ENCODE data around the gene KLF11. TPM values are rescaled to one million over a fixed set of nuclear protein-coding genes. Genes with fewer than 3 reads are reported as not detected.

The KLF11 gene
- total and polyA plus RNA-seq, 9 of the 15 experiments (the other 6 are each of a cell fraction or from before 2014, with no cell fraction given), result 2.1 to 13.4 (median 6.5) TPM

DNA sequence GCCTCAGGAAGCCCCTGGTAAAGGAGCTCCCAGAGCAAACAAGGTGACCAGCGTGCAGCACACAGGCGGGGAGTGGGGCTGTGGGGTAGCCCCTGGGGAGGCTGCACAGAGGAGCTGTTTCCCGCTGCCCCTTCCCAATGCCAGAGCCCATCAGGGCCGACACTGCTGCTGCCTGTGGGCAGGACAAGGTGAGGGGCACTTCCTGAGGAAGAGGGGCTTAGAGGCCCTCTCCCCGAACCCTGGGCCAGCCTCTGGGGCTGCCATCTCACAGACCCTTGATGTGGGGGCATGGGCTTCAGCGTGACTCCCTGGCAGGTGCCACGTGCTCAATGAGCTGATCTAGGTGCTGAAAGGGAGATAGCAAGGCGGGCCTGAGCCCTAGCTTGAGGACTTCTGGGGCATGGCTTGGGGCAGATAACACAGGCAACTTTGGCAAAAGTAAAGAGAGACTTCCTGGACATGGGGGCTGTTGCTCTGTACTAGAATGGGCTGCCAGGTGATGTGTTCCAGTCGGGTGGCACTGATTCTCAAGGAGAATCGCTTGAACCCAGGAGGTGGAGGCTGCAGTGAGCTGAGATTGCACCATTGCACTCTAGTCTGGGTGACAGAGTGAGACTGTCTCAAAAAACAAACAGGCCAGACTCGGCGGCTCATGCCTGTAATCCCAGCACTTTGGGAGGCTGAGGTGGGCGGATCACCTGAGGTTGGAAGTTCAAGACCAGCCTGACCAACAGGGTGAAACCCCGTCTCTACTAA, 9.9 kb upstream of the KLF11 start (continued):
- TF ChIP-seq, protein P1, sequence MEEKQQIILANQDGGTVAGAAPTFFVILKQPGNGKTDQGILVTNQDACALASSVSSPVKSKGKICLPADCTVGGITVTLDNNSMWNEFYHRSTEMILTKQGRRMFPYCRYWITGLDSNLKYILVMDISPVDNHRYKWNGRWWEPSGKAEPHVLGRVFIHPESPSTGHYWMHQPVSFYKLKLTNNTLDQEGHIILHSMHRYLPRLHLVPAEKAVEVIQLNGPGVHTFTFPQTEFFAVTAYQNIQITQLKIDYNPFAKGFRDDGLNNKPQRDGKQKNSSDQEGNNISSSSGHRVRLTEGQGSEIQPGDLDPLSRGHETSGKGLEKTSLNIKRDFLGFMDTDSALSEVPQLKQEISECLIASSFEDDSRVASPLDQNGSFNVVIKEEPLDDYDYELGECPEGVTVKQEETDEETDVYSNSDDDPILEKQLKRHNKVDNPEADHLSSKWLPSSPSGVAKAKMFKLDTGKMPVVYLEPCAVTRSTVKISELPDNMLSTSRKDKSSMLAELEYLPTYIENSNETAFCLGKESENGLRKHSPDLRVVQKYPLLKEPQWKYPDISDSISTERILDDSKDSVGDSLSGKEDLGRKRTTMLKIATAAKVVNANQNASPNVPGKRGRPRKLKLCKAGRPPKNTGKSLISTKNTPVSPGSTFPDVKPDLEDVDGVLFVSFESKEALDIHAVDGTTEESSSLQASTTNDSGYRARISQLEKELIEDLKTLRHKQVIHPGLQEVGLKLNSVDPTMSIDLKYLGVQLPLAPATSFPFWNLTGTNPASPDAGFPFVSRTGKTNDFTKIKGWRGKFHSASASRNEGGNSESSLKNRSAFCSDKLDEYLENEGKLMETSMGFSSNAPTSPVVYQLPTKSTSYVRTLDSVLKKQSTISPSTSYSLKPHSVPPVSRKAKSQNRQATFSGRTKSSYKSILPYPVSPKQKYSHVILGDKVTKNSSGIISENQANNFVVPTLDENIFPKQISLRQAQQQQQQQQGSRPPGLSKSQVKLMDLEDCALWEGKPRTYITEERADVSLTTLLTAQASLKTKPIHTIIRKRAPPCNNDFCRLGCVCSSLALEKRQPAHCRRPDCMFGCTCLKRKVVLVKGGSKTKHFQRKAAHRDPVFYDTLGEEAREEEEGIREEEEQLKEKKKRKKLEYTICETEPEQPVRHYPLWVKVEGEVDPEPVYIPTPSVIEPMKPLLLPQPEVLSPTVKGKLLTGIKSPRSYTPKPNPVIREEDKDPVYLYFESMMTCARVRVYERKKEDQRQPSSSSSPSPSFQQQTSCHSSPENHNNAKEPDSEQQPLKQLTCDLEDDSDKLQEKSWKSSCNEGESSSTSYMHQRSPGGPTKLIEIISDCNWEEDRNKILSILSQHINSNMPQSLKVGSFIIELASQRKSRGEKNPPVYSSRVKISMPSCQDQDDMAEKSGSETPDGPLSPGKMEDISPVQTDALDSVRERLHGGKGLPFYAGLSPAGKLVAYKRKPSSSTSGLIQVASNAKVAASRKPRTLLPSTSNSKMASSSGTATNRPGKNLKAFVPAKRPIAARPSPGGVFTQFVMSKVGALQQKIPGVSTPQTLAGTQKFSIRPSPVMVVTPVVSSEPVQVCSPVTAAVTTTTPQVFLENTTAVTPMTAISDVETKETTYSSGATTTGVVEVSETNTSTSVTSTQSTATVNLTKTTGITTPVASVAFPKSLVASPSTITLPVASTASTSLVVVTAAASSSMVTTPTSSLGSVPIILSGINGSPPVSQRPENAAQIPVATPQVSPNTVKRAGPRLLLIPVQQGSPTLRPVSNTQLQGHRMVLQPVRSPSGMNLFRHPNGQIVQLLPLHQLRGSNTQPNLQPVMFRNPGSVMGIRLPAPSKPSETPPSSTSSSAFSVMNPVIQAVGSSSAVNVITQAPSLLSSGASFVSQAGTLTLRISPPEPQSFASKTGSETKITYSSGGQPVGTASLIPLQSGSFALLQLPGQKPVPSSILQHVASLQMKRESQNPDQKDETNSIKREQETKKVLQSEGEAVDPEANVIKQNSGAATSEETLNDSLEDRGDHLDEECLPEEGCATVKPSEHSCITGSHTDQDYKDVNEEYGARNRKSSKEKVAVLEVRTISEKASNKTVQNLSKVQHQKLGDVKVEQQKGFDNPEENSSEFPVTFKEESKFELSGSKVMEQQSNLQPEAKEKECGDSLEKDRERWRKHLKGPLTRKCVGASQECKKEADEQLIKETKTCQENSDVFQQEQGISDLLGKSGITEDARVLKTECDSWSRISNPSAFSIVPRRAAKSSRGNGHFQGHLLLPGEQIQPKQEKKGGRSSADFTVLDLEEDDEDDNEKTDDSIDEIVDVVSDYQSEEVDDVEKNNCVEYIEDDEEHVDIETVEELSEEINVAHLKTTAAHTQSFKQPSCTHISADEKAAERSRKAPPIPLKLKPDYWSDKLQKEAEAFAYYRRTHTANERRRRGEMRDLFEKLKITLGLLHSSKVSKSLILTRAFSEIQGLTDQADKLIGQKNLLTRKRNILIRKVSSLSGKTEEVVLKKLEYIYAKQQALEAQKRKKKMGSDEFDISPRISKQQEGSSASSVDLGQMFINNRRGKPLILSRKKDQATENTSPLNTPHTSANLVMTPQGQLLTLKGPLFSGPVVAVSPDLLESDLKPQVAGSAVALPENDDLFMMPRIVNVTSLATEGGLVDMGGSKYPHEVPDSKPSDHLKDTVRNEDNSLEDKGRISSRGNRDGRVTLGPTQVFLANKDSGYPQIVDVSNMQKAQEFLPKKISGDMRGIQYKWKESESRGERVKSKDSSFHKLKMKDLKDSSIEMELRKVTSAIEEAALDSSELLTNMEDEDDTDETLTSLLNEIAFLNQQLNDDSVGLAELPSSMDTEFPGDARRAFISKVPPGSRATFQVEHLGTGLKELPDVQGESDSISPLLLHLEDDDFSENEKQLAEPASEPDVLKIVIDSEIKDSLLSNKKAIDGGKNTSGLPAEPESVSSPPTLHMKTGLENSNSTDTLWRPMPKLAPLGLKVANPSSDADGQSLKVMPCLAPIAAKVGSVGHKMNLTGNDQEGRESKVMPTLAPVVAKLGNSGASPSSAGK (IDR thresholded peaks at IDR 0.05), result peak; percentile 81
- TF ChIP-seq, protein P2, sequence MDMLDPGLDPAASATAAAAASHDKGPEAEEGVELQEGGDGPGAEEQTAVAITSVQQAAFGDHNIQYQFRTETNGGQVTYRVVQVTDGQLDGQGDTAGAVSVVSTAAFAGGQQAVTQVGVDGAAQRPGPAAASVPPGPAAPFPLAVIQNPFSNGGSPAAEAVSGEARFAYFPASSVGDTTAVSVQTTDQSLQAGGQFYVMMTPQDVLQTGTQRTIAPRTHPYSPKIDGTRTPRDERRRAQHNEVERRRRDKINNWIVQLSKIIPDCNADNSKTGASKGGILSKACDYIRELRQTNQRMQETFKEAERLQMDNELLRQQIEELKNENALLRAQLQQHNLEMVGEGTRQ (CRISPR knock-in tag; IDR thresholded peaks at IDR 0.05), result peak; percentile 21; the same call in 1 of the 2 replicates
- TF ChIP-seq, protein P3, sequence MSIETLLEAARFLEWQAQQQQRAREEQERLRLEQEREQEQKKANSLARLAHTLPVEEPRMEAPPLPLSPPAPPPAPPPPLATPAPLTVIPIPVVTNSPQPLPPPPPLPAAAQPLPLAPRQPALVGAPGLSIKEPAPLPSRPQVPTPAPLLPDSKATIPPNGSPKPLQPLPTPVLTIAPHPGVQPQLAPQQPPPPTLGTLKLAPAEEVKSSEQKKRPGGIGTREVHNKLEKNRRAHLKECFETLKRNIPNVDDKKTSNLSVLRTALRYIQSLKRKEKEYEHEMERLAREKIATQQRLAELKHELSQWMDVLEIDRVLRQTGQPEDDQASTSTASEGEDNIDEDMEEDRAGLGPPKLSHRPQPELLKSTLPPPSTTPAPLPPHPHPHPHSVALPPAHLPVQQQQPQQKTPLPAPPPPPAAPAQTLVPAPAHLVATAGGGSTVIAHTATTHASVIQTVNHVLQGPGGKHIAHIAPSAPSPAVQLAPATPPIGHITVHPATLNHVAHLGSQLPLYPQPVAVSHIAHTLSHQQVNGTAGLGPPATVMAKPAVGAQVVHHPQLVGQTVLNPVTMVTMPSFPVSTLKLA (conservative IDR thresholded peaks at IDR 0.05), result peak; percentile 95 to 96
- TF ChIP-seq, protein P4, sequence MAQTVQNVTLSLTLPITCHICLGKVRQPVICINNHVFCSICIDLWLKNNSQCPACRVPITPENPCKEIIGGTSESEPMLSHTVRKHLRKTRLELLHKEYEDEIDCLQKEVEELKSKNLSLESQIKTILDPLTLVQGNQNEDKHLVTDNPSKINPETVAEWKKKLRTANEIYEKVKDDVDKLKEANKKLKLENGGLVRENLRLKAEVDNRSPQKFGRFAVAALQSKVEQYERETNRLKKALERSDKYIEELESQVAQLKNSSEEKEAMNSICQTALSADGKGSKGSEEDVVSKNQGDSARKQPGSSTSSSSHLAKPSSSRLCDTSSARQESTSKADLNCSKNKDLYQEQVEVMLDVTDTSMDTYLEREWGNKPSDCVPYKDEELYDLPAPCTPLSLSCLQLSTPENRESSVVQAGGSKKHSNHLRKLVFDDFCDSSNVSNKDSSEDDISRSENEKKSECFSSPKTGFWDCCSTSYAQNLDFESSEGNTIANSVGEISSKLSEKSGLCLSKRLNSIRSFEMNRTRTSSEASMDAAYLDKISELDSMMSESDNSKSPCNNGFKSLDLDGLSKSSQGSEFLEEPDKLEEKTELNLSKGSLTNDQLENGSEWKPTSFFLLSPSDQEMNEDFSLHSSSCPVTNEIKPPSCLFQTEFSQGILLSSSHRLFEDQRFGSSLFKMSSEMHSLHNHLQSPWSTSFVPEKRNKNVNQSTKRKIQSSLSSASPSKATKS (CRISPR knock-in tag; IDR thresholded peaks at IDR 0.05), result no peak
- TF ChIP-seq MYC (IDR thresholded peaks at IDR 0.05; ENCODE audit: low read depth, low read length) (0 out of 2 replicates have a peak, but pooled peaks have one; percentile 36), MYC (CRISPR knock-in tag; IDR thresholded peaks at IDR 0.05; ENCODE audit: borderline replicate concordance, low read depth) (no peak)
